ENCODE measurements around the gene KCNK18.

- TF ChIP-seq CTCF (IDR thresholded peaks at IDR 0.05) = no peak
- TF ChIP-seq EZH2 (IDR thresholded peaks at IDR 0.05) = no peak
Measured at GRCh38 chr10:117240621-117241529, 43.6 kb downstream of the KCNK18 start, which contains the start of gene SLC18A2.

Measured in neural progenitor cell (in vitro differentiated cells).